GM19043 (cell line): ENCODE data around the gene FARP1.
"Not testable (repeated sequence)": the region's sequence is repeated elsewhere in the genome, so short reads cannot be mapped to it uniquely, and the experiment has no call there.

ENCODE experiments used
- ATAC-seq: cut with Tn5 transposase; IDR thresholded peaks from one replicate; pipeline ENCODE4 v1.9.1; 2021; ENCODE audit warnings: low read depth; ENCODE audit not compliant: unreplicated experiment

Gene FARP1

GRCh38 chr13:98252931-98253470 lies 110.1 kb downstream of the FARP1 start:
- no peak for ATAC-seq

GRCh38 chr13:98253526-98253925 lies 110.6 kb downstream of the FARP1 start:
- no peak for ATAC-seq

GRCh38 chr13:98254513-98254912 lies 111.6 kb downstream of the FARP1 start:
- ATAC-seq: no peak

GRCh38 chr13:98258226-98258625 lies 115.3 kb downstream of the FARP1 start:
- no peak for ATAC-seq

- ATAC-seq: no peak
Measured at GRCh38 chr13:98260357-98261164, 117.7 kb downstream of the FARP1 start.

- no peak for ATAC-seq
Measured at GRCh38 chr13:98261165-98261702, 118.3 kb downstream of the FARP1 start.

GRCh38 chr13:98262292-98262691 lies 119.4 kb downstream of the FARP1 start:
- ATAC-seq: no peak

GRCh38 chr13:98263841-98264240 lies 120.9 kb downstream of the FARP1 start:
- ATAC-seq: no peak

GRCh38 chr13:98264877-98265276 lies 122.0 kb downstream of the FARP1 start:
- ATAC-seq: no peak

GRCh38 chr13:98265692-98266551 lies 123.0 kb downstream of the FARP1 start:
- no peak for ATAC-seq

- no peak for ATAC-seq
Measured at GRCh38 chr13:98267080-98267912, 124.4 kb downstream of the FARP1 start.

- ATAC-seq: no peak
Measured at GRCh38 chr13:98269386-98269785, 126.5 kb downstream of the FARP1 start.

- no peak for ATAC-seq
Measured at GRCh38 chr13:98270819-98271218, 127.9 kb downstream of the FARP1 start.

GRCh38 chr13:98271646-98272045 lies 128.8 kb downstream of the FARP1 start:
- not testable (repeated sequence) for ATAC-seq

- no peak for ATAC-seq
Measured at GRCh38 chr13:98272549-98272948, 129.7 kb downstream of the FARP1 start.

- ATAC-seq: no peak
Measured at GRCh38 chr13:98273067-98273823, 130.4 kb downstream of the FARP1 start.

GRCh38 chr13:98273824-98274742 lies 131.2 kb downstream of the FARP1 start:
- no peak for ATAC-seq

GRCh38 chr13:98274921-98275487 lies 132.1 kb downstream of the FARP1 start:
- no peak for ATAC-seq
